HG03442 (cell line): ENCODE results near the gene IDUA.
"Not testable (repeated sequence)": the region's sequence is repeated elsewhere in the genome, so short reads cannot be mapped to it uniquely, and the experiment has no call there.

ENCODE experiments used
- ATAC-seq: cut with Tn5 transposase; IDR thresholded peaks from one replicate; pipeline ENCODE4 v1.9.1; 2021; ENCODE audit warnings: mild to moderate bottlenecking, moderate library complexity; ENCODE audit not compliant: unreplicated experiment

IDUA gene

DNA sequence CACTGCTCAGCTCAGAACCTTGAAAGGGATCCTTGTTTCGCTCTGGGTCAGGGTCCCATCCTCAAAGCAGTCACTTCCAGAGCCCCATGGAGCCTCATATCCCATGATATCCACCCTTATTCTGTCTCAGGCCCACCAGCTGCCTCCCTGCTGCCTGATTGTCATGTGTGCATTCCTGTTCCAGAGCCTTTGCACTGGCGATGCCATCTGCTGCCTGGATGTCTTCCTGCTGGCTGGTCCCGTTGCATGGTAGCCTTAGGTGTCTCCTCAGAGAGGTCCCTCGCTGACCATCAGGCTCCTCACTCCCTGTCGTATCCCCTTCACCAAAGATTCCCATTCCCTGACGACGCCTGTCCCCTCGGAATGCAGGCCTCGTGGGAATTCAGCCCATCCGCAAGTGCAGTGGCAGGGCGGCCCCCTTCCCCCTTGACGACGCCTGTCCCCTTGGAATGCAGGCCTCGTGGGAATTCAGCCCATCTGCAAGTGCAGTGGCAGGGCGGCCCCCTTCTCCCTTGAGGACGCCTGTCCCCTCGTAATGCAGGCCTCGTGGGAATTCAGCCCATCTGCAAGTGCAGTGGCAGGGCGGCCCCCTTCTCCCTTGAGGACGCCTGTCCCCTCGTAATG is 12.5 kb downstream of the IDUA start:
- not testable (repeated sequence) for ATAC-seq

DNA sequence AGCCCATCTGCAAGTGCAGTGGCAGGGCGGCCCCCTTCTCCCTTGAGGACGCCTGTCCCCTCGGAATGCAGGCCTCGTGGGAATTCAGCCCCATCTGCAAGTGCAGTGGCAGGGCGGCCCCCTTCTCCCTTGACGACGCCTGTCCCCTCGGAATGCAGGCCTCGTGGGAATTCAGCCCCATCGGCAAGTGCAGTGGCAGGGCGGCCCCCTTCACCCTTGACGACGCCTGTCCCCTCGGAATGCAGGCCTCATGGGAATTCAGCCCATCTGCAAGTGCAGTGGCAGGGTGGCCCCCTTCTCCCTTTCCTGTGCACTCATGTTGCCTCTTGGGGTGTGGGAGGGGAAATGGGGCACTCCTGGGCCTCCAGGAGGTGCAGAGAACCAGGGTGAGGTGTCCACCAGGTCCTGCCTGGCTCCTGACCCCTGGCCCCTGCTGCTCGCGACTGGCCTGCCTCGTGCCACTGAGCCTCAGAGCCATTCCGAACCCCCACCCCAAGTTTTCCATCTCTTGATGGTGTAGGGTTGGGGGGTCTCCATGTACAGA is 13.1 kb downstream of the IDUA start:
- no peak for ATAC-seq

DNA sequence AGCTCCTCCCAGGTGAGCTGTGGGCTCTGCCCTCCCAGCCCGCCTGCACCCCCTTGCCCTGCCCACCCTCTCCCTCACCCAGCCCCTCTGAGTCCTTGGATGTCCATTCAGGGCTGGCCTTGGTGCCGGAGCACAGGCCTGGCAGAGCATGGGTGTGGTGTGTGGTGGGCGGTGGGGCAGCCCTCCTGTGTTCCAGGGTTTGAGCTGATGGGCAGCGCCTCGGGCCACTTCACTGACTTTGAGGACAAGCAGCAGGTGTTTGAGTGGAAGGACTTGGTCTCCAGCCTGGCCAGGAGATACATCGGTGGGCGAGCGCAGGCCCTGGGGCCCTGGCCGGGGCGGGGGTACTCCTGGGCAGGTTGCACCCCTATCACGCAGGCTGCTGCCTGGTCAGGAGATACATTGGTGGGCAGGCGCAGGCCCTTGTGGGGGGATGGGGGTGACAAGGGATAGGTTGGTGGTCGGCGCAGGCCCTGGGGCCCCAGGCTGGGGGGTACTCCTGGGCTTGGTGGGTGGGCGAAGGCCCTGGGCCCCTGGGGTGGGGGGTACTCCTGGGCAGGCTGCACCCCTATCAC is 13.9 kb downstream of the IDUA start:
- no peak for ATAC-seq

DNA sequence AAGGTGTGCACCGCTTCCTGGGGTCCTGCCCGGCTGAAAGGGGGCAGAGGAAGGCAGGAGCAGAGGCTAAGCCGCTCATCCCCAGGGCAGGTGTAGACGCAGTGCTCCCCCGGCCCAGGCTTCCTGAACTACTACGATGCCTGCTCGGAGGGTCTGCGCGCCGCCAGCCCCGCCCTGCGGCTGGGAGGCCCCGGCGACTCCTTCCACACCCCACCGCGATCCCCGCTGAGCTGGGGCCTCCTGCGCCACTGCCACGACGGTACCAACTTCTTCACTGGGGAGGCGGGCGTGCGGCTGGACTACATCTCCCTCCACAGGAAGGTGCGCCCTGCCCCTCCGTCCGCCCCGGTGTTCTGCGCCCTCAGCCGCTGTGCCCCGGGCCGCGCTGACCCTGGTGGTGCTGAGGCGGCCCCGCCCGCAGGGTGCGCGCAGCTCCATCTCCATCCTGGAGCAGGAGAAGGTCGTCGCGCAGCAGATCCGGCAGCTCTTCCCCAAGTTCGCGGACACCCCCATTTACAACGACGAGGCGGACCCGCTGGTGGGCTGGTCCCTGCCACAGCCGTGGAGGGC is 14.8 kb downstream of the IDUA start:
- no peak for ATAC-seq

DNA sequence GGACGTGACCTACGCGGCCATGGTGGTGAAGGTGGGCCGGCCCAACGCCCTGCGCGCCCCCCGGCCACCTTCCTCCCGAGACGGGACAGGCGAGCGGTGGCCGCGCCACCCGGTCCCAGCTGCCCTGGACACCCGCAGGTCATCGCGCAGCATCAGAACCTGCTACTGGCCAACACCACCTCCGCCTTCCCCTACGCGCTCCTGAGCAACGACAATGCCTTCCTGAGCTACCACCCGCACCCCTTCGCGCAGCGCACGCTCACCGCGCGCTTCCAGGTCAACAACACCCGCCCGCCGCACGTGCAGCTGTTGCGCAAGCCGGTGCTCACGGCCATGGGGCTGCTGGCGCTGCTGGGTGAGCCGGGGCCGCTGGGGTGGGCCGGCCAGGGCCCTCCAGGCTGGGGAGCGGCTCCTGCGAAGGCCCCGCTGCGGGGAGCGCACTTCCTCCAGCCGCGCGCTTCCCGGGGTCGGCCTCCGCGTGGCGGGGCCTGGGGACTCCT is 15.3 kb downstream of the IDUA start:
- no peak for ATAC-seq

DNA sequence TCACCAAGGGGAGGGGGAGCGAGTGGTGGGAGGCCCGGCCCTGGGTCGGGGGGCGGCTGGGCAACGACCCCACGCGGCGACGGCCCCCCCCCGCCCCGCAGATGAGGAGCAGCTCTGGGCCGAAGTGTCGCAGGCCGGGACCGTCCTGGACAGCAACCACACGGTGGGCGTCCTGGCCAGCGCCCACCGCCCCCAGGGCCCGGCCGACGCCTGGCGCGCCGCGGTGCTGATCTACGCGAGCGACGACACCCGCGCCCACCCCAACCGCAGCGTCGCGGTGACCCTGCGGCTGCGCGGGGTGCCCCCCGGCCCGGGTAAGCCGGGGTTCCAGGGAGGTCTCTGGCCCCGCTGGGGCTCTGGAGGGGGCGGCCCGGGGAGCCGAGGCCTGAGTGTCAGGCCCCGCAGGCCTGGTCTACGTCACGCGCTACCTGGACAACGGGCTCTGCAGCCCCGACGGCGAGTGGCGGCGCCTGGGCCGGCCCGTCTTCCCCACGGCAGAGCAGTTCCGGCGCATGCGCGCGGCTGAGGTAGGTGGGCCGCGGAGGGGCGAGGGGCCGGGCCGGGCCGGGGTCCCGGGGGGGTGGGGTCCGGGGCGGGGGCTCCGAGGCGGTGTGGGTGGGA is 15.9 kb downstream of the IDUA start:
- no peak for ATAC-seq

DNA sequence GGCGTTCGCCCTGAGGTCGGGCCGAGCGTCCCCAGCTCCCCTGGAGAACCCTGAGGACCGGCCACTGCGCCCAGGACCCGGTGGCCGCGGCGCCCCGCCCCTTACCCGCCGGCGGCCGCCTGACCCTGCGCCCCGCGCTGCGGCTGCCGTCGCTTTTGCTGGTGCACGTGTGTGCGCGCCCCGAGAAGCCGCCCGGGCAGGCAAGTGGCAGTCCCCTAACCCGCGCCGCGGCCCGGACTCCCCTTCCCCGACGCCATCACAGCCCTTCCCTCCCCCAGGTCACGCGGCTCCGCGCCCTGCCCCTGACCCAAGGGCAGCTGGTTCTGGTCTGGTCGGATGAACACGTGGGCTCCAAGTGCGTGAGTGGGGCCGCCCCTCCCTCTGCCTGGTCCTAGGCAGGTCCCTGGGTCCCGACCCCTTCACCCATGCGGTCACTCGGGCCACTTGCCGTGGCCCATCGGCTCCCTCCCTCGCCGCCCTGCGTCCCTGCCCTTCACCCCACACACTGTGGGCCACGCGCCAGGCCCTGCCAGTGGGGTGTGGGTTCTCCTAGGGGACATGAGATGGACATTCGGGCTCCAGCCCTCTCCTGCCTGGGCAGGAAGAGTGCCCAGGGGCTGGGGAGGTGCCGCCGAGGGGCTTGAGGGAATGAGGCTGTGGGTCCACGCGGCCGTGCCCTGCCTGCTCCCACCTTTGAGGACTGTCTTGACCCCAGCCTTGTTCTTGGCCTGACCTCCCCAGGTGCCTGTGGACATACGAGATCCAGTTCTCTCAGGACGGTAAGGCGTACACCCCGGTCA is 16.6 kb downstream of the IDUA start:
- ATAC-seq = no peak

DNA sequence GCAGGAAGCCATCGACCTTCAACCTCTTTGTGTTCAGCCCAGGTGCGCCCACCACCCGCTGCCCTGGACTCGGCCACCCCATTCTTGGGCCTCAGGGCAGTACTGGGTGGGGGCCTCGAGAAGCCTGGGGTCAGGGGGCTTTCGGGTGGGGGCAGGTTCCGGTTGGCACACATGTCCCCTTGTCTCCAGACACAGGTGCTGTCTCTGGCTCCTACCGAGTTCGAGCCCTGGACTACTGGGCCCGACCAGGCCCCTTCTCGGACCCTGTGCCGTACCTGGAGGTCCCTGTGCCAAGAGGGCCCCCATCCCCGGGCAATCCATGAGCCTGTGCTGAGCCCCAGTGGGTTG is 17.2 kb downstream of the IDUA start:
- no peak for ATAC-seq

DNA sequence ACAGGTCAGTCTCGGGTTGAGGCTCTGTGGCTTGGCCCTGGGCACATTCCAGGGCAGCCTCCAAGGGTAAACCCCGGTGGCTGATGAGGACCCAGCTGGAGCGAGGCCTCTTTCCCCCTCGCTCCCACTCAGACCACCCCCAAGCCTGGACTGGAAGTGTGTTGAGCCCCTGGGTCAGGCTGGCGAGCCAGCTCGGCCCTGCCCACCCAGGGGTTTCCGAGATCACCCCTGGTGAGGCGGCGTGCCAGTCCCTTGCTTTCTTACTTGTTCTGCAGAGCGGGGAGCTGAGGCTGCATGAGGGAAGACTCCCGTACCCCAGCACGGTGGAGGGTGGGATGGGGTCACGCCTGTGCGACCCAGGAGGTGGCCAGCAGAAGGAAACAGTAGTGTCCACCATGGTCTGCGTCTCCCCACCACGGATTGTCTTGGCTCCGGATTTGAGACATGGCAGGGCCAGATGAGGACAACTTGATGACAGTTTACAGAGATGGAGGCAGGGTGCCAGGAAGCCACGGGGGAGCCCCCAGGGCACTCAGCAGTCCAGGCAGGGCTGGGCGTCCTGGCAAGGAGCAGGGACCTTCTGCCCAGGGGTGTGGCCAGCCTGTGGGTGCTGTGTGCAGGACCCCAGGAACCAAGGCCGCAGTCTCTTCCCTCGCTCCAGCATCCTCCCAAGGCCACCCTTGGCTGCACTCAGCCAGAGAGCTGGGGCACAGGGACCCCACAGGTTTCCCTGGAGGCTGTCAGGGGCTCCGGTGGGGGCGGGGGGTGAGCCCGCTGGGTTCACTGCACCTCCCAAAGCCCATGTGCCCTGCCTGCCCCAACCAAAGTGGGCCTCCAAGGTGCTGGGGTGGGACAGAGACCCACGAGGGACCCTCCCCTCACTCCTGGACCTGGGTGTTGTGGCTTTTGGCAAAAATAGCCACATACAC is 18.0 kb downstream of the IDUA start:
- ATAC-seq = no peak

DNA sequence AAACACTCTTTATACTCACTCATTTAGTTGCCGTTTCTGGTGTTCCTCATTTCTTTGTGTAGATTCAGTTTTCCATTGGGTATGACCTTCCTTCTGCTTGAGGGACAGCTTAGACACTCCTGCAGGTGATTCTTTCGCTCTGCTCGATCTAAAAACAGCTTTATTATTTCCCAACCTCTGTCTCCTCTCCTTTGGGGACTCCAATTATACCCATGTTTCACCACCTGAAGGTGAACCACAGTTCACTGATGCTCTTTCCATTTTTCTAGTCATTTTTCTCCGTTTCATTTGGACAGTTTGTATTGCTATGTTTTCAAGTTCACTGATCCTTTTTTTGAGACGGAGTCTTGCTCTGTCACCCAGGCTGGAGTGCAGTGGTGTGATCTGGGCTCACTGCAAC is 20.0 kb downstream of the IDUA start:
- ATAC-seq = no peak

DNA sequence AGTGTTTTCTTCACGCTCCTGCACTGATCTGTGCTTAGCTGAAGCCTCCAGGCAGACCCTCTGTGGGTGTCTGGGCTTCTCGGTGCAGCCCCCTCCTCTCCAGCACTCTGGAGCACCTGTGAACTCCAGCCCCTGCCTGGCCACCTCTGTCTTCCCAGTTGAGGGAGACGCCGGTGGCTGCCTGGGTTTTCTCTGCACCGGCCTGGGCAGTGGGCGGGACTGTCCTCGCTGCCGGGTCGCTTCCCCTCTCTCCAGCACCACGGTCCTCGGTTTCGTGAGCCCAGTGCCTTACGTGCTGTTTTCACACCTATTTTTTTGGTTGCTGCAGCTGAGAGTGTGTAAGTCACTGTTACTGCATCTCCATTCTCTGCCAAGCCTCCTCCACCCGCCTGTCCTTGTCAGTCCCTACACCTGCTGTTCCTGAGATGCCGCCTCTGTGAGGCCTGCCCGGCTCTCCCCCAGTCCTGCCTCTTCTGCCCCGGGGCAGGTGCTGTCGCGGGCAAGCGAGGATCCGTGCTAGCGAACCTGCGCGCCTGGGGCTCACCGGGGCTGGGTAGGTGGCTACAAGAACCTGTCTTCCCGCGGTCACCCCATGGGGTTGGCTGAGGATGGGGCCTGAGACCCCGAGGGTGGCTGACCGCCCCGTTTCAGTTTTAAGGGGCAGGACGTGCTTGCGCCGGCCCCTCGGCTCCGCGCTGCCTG is 22.1 kb downstream of the IDUA start:
- peak; percentile 11 for ATAC-seq

DNA sequence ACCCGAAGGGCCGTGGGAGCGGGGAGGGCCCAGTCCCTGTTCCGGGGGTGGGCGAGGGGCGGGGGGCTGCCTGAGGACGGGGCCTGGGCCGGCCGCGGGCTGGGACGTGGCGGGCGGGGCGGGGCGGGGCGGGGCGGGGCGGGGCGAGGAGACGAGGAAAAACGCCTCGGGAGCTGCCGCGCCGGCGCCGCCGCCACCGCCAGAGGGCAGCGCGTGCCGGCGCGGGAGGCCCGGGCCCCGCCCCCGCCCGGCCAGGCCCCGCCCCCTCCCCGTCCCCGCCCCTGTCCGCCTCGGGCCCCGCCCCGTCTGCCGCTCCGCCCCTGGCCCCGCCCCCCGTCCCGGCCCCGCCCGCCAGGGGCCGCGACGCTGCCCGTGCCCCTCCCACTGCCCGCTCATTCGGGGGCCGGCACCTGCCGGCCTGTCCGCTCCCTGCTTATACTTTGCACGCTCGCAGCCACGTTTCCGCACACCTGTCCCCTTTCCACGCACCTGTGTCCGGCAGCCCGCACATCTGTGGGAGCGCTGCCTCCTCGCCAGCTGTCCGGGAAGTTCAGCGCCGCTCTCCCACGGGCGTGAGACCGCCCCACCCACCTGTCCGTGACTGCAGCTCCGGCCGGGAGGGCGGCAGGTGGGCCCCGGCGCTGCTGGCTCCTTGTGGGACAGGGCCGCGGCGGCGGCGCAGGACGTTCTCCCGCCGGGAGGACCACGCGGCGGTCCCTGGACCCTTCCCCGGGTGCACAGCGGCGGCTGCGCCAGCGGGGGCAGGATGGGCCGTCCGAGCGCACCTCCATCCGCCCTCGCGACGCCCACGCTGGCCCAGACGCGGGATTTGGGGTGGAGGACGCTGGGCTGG is 22.9 kb downstream of the IDUA start:
- ATAC-seq = peak; percentile 39

DNA sequence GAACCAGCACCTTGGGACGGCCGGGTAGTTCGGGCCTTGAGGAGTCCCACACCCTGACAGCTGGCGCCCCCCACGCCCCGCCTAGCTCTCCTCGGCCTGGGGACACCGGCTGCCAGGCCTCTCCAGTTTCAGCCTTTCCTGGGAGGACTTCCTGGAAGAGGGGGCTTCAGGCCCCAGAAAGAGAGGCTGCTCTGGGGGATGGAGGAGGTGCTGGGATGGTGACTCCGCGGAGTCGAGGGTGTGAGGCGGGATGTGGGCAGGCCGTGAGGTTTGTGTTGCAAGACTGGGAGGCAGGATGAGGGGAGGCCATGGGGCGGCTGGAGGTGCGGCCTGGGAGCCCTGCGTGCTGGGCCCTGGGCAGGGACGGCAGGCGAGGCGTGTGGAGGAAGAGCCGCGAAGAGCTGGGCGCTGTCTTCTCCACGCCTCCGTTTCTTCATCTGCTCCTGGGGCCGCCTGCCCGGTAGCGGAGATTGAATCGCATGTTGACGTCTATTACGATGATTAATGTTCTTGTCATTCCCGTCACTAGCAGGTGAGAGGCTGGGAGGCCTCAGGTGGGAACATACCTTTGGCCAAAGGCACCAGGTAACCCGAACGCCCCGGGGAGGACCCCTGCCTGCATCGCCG is 23.7 kb downstream of the IDUA start:
- no peak for ATAC-seq

DNA sequence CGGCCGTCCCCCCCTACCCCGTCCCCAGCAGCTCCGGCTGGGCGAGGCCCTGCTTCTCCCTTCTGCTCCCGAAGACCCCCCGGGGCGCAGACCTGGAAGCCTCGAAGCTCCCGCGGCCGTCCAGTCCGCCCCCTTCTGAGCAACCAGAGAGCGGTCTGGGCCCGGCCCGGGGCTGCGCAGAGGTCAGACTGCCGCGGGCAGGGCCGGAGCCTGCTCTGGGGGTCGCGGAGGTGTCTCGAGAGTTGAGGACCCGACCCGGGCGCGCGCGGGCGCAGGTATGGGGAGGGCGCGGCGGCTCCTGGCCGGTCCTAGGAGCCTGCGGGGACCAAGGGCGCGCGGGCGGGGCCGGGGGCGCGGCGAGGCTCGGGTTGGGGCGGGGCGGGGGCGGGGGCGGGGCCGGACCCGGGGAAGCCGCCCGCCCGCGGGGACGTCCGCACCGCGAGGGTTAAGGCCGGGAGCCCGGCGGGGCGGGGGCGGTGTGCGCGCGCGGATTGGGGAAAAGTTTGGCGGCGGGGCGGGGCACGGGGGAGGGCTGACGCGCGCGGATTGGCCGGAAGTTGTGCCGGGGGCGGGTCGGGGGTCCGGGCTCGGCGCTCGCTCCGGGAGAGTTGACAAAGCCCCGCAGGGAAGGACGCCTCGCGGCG is 24.3 kb downstream of the IDUA start, which contains the start of gene FGFRL1:
FGFRL1 (plus strand) TSS at position 605 of the 644 bp plus-strand sequence. CDS start 860 bp downstream, outside the sequence.
- ATAC-seq = peak; percentile 30

DNA sequence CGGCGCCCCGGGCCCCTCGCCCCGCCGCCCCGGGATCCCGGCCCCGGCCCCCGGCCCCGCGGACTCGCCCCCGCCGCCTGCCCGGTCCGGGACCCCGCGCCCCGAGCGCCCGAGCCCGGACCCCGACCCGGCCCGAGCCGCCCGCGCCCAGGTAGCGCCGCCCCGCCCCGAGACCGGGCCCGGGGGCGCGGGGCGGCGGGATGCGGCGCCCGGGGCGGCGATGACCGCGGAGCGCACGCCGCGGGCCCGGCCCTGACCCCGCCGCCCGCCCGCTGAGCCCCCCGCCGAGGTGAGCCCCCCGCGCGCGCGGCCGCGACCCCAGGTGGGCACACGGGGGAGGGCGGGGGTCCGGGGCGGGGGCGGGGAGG is 24.8 kb downstream of the IDUA start:
- ATAC-seq = no peak

DNA sequence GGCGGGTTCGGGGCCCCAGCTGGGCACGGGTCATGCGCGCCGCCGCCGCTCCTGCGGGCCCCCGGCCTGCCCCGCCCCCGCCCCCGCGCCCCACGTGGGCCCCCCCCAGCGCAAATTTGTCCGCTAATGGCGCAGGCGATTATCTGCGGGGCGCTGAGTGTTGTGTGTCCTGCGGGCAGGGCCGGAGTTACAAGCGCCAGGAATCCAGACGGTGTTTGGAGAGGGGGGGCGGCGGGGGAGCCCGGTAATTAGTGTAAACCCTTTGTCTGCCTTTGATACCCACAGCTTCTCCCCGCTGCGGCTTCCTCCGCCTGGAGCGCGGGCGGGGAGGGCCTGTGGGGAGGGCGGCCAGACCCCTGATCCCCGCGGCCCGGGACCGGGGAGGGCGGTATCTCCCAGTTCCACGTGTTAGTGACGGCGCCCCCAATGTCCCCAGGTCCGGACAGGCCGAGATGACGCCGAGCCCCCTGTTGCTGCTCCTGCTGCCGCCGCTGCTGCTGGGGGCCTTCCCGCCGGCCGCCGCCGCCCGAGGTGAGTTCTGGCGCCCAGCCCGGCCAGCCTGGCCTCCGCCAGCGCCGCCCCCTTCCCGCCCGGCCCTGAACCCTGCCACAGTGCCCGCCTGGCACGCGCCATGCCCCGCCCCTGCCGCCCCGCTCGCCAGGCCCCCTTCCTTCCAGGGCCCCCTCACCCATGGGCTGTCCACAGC is 25.3 kb downstream of the IDUA start:
- ATAC-seq = no peak
